GM12878 (cell line): ENCODE measurements around the gene ACO1.

Experiments
- ATF2 ChIP-seq: IDR thresholded peaks from 2 replicates; pipeline ENCODE4 v1.6.1; 2012; ENCODE audit warnings: low read length, inconsistent platforms
- CREM ChIP-seq: IDR thresholded peaks from 2 replicates; pipeline ENCODE4 v1.6.1; 2014; ENCODE audit warnings: antibody characterized with exemption, low read depth
- CTCF ChIP-seq, 3 experiments: IDR thresholded peaks in 2 of 3; conservative IDR thresholded peaks in 1 of 3; 2 replicates each; pipeline ENCODE4 v1.5.1; 2011; ENCODE audit warnings: low read depth in 3 of 3, low read length in 3 of 3, mild to moderate bottlenecking in 3 of 3, control low read depth in 2 of 3, moderate library complexity in 2 of 3, inconsistent platforms in 1 of 3, mixed read lengths in 1 of 3; ENCODE audit not compliant: control insufficient read depth in 2 of 3, insufficient read depth in 1 of 3; ENCODE audit errors: extremely low read depth in 1 of 3
- EGR1 ChIP-seq, 2 experiments: IDR thresholded peaks; 1 replicate in 1 of 2; 2 replicates in 1 of 2; pipeline ENCODE4 v1.6.1; 2011 to 2012; ENCODE audit warnings: low read depth in 2 of 2, low read length in 2 of 2, borderline replicate concordance in 1 of 2, mild to moderate bottlenecking in 1 of 2, moderate library complexity in 1 of 2
- EP300 ChIP-seq, 2 experiments: fragments of 150-350 bp in 1 of 2; IDR thresholded peaks; 2 replicates each; pipeline ENCODE4 v1.6.1; 2011 to 2012; ENCODE audit warnings: low read depth in 2 of 2, low read length in 2 of 2, borderline replicate concordance in 1 of 2, improper control_type of control experiment in 1 of 2, inconsistent platforms in 1 of 2; ENCODE audit not compliant: control insufficient read depth in 1 of 2
- HDGF ChIP-seq: fragments of 450-650 bp; IDR thresholded peaks from 2 replicates; pipeline ENCODE4 v1.6.1; 2016; ENCODE audit warnings: antibody characterized with exemption
- JUND ChIP-seq: IDR thresholded peaks from 2 replicates; pipeline ENCODE4 v1.6.1; 2012; ENCODE audit warnings: low read depth, mild to moderate bottlenecking, low read length, improper control_type of control experiment, moderate library complexity
- MEF2B ChIP-seq: fragments of 450-650 bp; IDR thresholded peaks from 2 replicates; pipeline ENCODE4 v1.6.1; 2018; ENCODE audit warnings: mild to moderate bottlenecking, moderate library complexity; ENCODE audit not compliant: partially characterized antibody, poor library complexity, severe bottlenecking
- MYC ChIP-seq: IDR thresholded peaks from 2 replicates; pipeline ENCODE4 v1.6.1; 2011; ENCODE audit warnings: mild to moderate bottlenecking, low read length, moderate library complexity, inconsistent platforms; ENCODE audit not compliant: insufficient read depth, insufficient replicate concordance, insufficient read length, severe bottlenecking
- SREBF2 ChIP-seq: IDR thresholded peaks from 2 replicates; pipeline ENCODE4 v1.6.1; 2012; ENCODE audit warnings: mild to moderate bottlenecking, low read length
- ZNF384 ChIP-seq: IDR thresholded peaks from 2 replicates; pipeline ENCODE4 v1.6.1; 2012; ENCODE audit warnings: low read depth, mild to moderate bottlenecking, low read length, improper control_type of control experiment, borderline replicate concordance
- TF ChIP-seq, protein P1 (sequence below): IDR thresholded peaks from 2 replicates; pipeline ENCODE4 v1.6.1; 2011; ENCODE audit warnings: low read depth, low read length, improper control_type of control experiment, borderline replicate concordance

DNA sequence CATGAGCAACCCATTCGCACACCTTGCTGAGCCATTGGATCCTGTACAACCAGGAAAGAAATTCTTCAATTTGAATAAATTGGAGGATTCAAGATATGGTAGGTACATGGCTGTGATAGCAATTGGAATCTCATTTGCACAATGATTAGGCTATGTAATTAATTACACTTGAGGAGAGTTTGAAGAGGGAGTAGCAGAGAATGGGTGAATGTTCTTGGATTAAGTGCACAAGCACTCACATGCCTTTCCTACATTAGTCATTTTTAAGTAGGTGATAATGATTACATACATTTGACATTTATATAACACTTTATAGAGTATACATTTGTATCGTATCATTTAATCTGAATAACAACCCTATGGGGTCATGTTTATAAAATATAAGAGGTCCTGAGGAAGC, 21.1 kb downstream of the ACO1 start:
- TF ChIP-seq ATF2 (no peak), HDGF (no peak), CTCF (IDR thresholded peaks at IDR 0.05 in 2 of 3, conservative IDR thresholded peaks at IDR 0.05 in 1 of 3; ENCODE audit: control insufficient read depth in 2 of 3, extremely low read depth in 1 of 3, insufficient read depth in 1 of 3, low read depth in 3 of 3, low read length in 3 of 3) (no peak), SREBF2 (no peak), MYC (no peak), EP300 (IDR thresholded peaks at IDR 0.05; ENCODE audit: borderline replicate concordance in 1 of 2, control insufficient read depth in 1 of 2, low read depth in 2 of 2, low read length in 2 of 2) (no peak), CREM (no peak), JUND (no peak), EGR1 (IDR thresholded peaks at IDR 0.05; ENCODE audit: borderline replicate concordance in 1 of 2, low read depth in 2 of 2, low read length in 2 of 2) (no peak), ZNF384 (no peak), MEF2B (no peak)
- TF ChIP-seq, protein P1, sequence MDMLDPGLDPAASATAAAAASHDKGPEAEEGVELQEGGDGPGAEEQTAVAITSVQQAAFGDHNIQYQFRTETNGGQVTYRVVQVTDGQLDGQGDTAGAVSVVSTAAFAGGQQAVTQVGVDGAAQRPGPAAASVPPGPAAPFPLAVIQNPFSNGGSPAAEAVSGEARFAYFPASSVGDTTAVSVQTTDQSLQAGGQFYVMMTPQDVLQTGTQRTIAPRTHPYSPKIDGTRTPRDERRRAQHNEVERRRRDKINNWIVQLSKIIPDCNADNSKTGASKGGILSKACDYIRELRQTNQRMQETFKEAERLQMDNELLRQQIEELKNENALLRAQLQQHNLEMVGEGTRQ, result no peak
